CD4-positive, alpha-beta T cell treated with Interleukin-15 for 1 hour (primary cell): ENCODE results near the gene CYSTM1.
"Not testable (repeated sequence)": the region's sequence is repeated elsewhere in the genome, so short reads cannot be mapped to it uniquely, and the experiment has no call there.

Experiments
- DNase-seq: peaks from one replicate; pipeline ENCODE4 v3.0.0-alpha.2; 2020

CYSTM1 gene

GRCh38 chr5:140151144-140152021 is 23.6 kb upstream of the CYSTM1 start:
- no peak for DNase-seq

- DNase-seq: no peak
Observed at GRCh38 chr5:140152022-140152999, 22.7 kb upstream of the CYSTM1 start.

GRCh38 chr5:140153255-140153654 is 21.7 kb upstream of the CYSTM1 start:
- no peak for DNase-seq

DNA sequence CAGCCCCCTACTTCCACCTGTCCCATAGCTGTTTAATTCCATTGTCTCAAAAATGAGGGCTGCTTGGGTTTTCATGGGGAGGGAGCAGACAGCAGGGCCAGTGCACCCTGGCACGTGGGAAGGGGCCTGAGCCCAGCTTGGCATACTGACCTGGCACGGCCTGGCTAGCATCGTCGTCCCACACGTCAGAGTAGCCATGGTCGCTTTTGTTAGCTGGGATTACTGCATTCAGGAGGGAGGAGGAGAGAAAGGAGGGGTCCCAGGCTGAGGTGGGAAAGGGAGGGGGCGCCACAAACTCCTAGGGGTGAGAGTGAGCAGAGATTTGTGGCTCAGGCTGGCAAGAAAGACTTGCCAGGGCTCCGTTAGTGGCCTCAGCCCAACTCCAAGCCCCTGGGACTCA is 21.1 kb upstream of the CYSTM1 start:
- DNase-seq: no peak

DNA sequence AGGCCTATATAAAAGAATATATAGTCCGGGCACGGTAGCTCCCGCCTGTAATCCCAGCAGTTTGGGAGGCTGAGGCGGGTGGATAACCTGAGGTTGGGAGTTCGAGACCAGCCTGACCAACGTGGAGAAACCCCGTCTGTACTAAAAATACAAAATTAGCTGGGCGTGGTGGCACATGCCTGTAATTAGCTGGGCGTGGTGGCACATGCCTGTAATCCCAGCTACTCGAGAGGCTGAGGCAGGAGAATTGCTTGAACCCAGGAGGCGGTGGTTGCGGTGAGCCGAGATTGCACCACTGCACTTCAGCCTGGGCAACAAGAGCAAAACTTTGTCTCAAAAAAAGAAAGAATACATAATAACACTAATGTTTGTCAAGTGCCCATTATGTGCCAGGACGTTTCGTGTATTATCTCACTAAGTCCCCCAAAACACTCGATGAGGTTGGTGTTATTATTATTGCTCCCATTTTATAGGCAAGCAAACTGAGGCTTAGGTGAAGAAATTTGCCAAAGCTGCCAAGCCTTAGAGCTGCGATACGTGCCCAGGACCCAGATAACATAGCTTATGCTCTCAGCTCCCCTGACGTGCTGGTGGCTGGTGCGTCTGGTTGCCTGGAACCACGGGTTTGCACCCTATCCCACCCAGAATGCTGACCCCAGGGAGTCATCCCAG is 20.1 kb upstream of the CYSTM1 start:
- DNase-seq: not testable (repeated sequence)

GRCh38 chr5:140157032-140157781 is 17.8 kb upstream of the CYSTM1 start:
- peak; percentile 82 for DNase-seq

- no peak for DNase-seq
Observed at GRCh38 chr5:140159014-140159927, 15.7 kb upstream of the CYSTM1 start.

DNA sequence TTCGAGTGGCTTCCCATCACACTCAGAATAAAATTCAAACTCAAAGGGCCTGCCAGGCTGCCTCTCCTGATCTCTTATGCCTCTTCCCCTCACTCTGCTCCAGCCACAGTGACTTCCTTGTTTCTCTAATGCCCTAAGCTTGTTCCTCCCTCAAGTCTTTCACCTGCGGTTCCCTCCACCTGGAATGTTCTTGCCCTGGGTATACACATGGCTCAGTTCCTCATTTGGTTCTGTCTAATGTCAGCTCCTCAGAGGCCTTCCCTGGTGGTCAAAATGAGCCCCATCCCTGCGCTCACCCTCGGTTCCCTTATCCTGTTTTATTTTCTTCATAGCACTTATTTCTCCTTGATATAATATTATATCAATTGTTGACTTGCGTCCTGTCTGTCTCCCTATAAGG is 12.7 kb upstream of the CYSTM1 start:
- DNase-seq: no peak

GRCh38 chr5:140162781-140163180 is 12.2 kb upstream of the CYSTM1 start:
- no peak for DNase-seq

DNA sequence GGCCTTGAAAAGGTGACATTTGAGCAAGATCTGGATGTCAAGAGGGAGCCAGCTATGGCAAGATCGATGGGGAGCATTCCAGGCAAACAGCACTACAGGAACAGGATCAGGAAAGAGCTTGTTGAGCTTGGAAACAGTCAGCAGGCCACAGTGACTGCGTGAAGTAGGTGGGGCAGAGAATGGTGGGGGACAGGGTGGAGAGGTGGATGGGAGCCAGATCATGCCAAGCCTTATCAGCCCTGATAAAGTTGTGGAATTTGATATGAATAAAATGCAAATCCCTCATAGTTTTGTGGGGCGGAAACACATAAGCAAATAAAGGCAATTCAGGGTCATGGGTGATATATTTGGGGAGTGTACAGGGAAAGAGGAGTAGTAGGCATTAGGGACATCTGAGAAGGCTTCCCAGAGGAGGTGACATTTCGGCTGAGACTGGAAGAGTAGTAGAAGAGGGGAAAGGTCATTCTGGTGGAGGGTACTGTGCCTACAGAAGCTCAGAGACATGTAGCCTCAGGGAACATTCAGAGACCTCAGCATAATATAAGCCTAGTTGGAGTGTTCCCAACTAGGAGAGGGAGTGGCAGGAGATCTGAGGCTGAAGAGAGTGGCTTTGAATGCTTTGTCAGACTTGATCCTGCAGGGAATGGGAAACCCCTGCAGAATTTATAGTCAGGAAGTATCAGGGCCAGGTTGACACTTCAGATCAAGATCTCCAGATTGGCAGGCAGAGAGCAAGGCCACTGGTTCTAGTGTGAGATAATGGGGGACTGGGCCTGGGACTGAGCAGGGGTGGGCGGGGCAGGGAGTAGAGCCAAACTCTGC is 9.7 kb upstream of the CYSTM1 start:
- DNase-seq: no peak

GRCh38 chr5:140165923-140166270 is 9.1 kb upstream of the CYSTM1 start:
- DNase-seq: no peak

DNA sequence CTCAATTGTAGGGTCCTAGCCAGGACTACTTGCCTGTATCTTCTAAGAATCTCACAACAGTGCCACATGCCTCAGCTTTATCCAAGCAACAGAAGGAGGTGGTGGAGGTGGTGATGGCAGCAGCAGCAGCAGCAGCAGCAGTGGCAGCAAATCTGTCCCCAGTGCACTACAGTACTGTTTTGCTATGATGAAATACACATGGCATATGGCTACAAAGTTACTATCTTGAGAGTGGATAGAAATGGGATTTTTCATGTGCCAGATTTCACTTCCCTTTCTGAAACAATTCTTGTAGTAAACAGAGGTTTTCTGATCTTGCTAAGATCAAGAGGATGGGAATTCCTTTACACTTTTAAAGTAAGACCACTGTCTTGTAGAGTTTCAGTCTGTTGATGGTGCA is 8.1 kb upstream of the CYSTM1 start:
- no peak for DNase-seq

DNA sequence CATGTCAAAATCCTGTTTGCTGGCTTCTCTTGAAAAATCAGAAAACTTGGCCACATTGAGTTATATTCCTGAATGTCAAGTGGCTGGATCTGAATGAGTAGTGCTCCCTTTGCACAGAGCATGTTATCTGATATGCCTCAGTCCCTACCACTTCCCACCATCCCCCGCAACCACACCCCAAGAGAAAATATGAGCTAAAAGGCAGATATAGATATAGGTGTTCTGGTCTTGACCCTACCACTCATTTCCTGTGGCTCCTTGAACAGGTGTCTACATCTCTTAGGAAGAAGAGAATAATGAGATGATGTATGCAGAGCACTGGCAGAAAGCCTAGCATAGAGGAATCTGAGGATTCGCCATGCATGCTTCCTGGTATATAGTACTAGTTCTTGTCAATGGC is 6.6 kb upstream of the CYSTM1 start:
- no peak for DNase-seq

DNA sequence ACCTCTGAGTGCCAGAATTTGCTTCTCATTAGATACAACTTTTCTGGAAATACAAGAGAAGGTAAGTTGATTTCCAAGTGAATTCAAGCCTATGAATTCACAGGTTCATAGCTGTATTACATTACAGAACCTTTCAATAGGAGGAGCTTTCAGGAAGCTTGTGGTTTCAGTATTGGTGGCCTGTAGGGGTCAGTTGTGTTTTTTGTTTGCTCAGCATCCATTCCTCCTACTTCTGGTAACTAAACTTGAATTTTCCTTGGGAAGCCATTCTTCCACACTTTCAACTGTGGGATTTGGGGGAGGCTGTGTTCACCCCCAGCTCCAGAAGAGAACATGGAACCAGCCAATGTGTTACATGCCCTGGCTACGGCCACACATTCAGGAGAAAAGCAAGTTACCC is 5.6 kb upstream of the CYSTM1 start:
- DNase-seq: no peak

DNA sequence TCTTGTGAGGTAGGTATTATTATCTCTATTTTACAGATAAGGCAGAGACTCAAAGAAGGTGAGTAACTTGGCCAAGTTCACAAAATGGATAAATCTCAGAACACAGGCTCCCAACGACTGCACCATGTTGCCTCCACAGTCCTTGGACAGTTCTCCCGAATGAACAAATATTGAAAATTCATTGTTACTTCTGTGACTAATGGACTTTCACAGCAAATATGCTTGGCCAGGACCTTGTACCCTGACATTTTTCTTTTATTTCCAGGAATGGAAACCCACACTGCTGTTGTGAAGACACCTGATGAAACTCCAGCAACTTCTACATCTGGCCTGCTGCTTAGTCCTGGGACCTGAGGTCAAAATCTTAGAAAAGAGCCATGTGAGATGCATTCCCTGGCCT is 2.5 kb upstream of the CYSTM1 start:
- no peak for DNase-seq

DNA sequence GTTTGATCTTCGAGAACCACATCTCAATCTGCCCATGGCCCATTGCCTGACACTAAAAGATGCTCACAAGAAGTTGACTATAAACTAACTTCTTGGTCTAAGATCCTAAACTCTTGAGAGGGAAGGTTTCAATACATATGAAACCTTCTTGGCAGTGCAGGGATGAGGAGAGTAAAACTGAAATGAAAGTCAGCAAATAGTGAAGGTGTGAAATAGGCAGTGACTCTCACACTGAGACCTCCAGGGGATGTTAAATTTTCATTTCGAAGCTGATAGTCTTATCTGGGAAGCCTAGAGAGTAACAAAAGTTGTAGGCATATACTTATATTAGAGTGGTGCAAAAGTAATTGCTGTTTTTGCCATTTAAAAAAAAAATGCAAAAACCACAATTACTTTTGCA is 974 bp upstream of the CYSTM1 start:
- no peak for DNase-seq

DNA sequence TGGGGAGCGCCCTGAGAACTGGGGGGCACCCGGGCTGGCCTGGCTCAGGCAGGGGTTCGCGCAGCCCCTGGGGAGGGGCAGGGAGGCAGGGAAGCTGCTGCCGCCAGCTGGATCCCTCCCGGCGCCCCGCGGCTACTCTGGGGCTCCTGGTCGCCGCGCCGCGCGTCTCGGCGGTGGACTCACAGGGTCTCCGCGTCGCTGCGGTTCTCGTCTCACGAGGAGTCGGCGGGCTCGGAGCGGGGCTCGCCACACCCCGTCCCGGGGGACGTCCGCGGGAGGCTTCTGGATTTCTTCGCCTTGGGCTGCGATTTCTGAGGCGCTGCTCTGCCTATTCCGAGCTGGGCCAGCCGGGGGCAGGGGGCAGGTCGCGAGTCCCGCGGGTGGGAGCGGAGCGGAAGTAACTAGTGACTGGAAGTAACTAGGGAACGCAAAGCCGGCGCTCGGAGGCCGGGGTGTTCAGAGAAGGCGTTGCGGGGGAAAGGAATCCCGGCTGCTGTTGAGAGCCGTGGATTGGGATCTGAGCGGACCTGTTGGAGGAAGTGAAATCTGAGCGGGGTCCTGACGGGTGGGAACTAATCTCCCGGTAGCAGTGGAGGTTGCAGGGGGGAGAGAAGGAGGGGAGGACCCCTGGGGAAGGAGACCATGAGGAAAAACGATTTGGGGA is 511 bp downstream of the CYSTM1 start:
- DNase-seq: peak; percentile 72

- no peak for DNase-seq
Observed at GRCh38 chr5:140176031-140176387, 1.0 kb downstream of the CYSTM1 start.

DNA sequence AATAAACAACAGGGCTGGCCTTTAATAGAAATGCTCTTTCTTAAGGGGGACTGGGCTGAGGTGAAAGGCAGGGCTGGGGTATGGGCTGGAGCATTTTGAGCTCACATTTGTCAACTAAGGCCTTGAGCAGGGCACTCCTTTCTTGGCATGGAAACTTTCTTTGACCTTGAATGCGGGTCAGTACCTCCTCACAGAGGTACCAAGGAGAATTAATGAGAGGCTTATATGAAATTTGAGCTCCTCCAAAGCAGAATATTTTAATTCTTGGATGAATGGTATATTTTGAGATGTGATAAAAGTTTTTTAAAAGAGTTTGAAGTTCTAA is 3.1 kb downstream of the CYSTM1 start:
- no peak for DNase-seq

DNA sequence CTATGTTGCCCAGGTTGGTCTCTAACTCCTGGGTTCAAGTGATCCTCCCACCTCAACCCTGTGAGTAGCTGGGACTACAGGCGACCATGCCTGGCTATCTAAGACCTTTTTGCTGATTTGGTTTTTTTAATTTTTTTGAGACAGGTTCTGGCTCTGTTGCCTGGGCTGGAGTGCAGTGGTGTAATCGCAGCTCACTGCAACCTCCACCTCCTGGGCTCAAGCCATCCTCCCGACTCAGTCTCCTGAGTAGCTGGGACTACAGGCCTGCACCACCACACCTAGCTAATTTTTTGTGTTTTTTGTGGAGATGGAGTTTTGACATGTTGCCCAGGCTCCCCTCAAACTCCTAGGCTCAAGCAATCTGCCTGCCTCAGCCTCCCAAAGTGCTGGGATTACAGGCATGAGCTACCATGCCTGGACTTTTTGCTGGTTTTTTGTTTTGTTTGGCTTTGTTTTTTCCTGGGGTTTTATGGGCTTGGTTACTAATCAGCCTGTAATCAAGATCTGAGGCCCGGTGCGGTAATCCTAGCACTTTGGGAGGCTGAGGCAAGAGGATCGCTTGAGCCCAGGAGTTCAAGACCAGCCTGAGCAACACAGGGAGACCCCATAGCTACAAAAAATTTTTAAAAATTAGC is 3.6 kb downstream of the CYSTM1 start:
- no peak for DNase-seq
